Stimulated activated CD4-positive, alpha-beta T cell treated with anti-CD3 and anti-CD28 coated beads, Interleukin-1b, Interleukin-23, amount 100 ng/mL, for 24 hours (primary cell): Measurements from ENCODE around the gene TPST1.
"Not testable (repeated sequence)": the region's sequence is repeated elsewhere in the genome, so short reads cannot be mapped to it uniquely, and the experiment has no call there.

Experiments
- DNase-seq, 4 experiments: peaks; one replicate each; pipeline ENCODE4 v3.0.0-alpha.2; 2020; ENCODE audit warnings: low read depth in 4 of 4, low spot score in 1 of 4

The TPST1 gene

GRCh38 chr7:66376264-66376945 is 171.3 kb downstream of the TPST1 start:
- no peak for DNase-seq

- no peak for DNase-seq
Measured at GRCh38 chr7:66377045-66377444, 171.9 kb downstream of the TPST1 start.

- no peak for DNase-seq
Measured at GRCh38 chr7:66377714-66378113, 172.6 kb downstream of the TPST1 start.

- no peak for DNase-seq
Measured at GRCh38 chr7:66379542-66380160, 174.5 kb downstream of the TPST1 start.

- DNase-seq, result no peak
Measured at GRCh38 chr7:66380272-66380888, 175.2 kb downstream of the TPST1 start.

GRCh38 chr7:66382182-66382923 is 177.2 kb downstream of the TPST1 start:
- not testable (repeated sequence) for DNase-seq

- not testable (repeated sequence) for DNase-seq
Measured at GRCh38 chr7:66385191-66385905, 180.2 kb downstream of the TPST1 start.

- not testable (repeated sequence) for DNase-seq
Measured at GRCh38 chr7:66395128-66395571, 190.0 kb downstream of the TPST1 start.

GRCh38 chr7:66396052-66396451 is 190.9 kb downstream of the TPST1 start:
- DNase-seq, result not testable (repeated sequence)

- not testable (repeated sequence) for DNase-seq
Measured at GRCh38 chr7:66398841-66399240, 193.7 kb downstream of the TPST1 start.

GRCh38 chr7:66399566-66399965 is 194.4 kb downstream of the TPST1 start:
- DNase-seq, result no peak

- DNase-seq, result no peak
Measured at GRCh38 chr7:66400400-66400799, 195.3 kb downstream of the TPST1 start.

- not testable (repeated sequence) for DNase-seq
Measured at GRCh38 chr7:66401126-66401525, 196.0 kb downstream of the TPST1 start.

GRCh38 chr7:66401932-66402331 is 196.8 kb downstream of the TPST1 start:
- not testable (repeated sequence) for DNase-seq

- no peak for DNase-seq
Measured at GRCh38 chr7:66403564-66403963, 198.4 kb downstream of the TPST1 start.

GRCh38 chr7:66409493-66409892 is 204.4 kb downstream of the TPST1 start:
- no peak for DNase-seq
